Measurements from ENCODE around the gene NELFA.
"Not testable (repeated sequence)": the region's sequence is repeated elsewhere in the genome, so short reads cannot be mapped to it uniquely, and the experiment has no call there.

Gene NELFA

DNA sequence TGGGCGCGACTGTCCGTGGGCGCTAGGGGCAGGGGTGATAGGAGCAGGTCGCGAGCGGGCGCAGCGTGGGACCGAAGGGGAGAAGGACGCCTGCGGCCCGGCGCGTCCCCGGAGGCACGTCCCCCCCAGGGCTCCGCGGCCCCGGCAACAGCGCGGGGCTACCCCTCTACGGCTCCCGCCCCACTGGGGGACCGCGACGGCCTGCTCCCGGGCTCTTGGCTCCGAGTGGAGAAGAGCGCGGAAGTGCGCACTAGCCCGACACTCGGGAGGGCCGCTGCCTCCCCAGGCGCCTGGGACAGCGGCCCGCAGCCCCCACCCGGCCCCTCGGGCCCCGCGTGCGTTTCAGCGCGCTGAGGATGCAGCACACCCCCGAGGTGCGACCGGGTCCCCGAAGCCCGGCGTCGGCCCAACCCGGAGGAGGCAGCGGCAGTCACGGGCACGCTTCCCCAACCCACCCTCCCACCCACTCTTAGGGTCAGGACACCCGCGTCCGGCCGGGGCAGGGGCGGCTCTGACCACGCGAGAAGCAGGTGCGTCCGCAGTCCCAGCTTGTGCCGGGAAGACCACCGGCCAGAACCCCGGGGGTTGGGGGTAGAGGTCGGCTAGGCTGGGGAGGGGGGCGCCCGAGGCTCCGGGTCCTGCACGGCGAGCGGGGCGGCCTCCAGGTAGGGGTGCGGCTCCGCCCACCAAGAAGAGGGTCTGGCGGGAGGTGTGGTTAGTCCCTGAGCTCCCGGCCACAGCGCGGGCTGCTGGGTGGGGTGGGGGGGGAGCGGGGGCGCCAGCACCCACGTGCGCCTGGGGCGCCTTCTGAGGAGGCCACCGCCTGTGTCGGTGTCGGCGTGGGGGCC lies 31.8 kb upstream of the NELFA start:
- DNase-seq, result no peak

GRCh38 chr4:2036866-2037265 lies 28.1 kb upstream of the NELFA start:
- no peak for DNase-seq

- DNase-seq, result no peak
These were observed 27.6 kb upstream of the NELFA start for GRCh38 chr4:2036327-2036726.

- not testable (repeated sequence) for DNase-seq
These were observed 22.4 kb upstream of the NELFA start for GRCh38 chr4:2031161-2031560.

DNA sequence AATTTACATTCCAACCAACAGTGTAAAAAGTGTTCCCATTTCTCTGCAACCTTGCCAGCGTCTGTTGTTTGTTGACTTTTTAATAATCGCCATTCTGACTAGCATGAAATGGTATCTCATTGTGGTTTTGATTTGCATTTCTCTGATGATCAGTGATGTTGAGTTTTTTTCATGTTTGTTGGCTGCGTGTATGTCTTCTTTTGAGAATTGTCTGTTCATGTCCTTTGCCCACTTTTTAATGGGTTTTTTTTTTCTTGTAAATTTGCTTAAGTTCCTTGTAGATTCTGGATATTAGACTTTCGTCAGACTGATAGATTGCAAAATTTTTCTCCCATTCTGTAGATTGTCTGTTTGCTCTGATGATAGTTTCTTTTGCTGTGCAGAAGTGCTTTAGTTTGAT lies 18.3 kb upstream of the NELFA start:
- not testable (repeated sequence) for DNase-seq

GRCh38 chr4:2025817-2026216 lies 17.0 kb upstream of the NELFA start:
- no peak for DNase-seq

GRCh38 chr4:2024683-2025082 lies 15.9 kb upstream of the NELFA start:
- DNase-seq, result no peak

GRCh38 chr4:2021358-2022018 lies 12.7 kb upstream of the NELFA start:
- DNase-seq, result not testable (repeated sequence)

DNA sequence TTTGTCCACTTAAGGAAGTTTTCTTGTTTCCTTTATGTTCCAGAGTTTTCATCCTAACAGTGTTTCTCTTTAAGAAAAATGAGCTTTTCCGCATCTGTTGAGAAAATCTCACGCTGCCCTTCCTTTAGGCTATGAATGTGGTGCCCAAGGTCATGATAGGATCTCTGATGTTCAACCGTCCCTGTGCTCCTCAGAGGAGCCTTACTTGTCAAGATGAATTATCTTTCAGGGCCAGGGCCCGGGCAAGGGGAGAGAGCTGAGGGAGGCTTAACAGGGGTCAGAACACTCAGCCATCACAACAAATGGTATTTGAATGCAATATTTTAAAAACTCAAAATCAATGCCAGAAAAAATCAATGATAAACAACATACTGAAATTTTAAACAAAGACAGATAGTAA lies 6.2 kb upstream of the NELFA start:
- no peak for DNase-seq

DNA sequence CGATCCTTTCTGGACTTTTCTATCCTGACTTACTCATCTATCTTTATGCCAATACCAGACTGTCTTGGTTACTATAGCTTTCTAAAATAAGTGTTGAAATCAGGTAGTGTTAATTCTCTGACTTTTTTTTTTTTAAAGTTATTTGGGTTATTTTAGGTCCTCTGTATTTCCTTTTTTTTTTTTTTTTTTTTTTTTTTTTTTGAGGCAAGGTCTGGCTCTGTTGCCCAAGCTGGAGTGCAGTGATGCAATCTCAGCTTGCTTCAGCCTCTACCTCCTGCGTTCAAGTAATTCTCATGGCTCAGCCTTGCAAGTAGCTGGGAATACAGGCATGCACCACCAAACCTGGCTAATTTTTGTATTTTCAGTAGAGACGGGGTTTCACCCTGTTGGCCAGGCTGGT lies 2.8 kb upstream of the NELFA start:
- no peak for DNase-seq

GRCh38 chr4:2009651-2010233 lies 968 bp upstream of the NELFA start:
- DNase-seq, result no peak

- no peak for DNase-seq
These were observed 178 bp downstream of the NELFA start for GRCh38 chr4:2008671-2008920.

DNA sequence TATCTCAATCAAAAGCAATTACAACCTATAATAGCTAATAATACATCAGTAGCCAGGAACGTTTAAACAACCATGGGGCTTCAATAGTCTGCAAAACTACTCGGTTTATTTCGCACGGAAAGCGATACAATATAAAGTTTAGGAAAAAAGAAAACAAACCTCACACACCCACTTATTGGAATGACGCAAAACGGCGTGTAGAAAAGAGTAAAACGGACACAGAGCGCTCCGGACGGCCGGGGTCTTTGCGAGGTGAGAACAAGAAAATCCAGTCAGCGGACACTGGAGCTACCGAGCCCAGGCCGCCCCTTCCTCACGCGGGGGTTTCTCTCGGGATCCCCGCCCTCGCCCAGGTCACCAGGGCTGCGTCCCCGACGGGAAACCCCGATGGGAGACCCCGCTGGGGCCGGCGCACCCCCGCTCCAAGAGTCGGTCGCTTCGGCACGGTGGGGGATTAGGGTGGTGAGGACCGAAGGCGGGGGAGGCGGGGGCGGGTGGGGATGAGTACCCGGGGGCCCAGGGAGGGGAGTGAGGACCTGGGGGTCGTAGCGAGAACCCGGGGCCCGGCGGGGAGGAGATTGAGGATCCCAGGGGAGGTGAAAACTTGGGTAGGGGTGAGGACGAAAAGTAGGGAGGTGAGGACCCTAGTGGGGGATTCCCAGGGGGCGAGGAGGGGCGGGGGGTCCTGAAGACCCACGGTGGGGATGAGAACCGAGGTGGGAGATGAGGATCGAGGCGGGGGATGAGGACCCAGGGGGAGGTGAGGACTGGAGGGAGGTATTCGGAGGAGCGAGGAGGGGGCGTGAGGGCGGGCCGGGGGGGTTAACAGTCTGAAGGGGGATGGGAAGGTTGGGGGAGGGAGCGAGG lies 737 bp downstream of the NELFA start:
- DNase-seq, result no peak

GRCh38 chr4:2006956-2007653 lies 1.7 kb downstream of the NELFA start:
- no peak for DNase-seq

- no peak for DNase-seq
These were observed 2.4 kb downstream of the NELFA start for GRCh38 chr4:2006367-2006766.

DNA sequence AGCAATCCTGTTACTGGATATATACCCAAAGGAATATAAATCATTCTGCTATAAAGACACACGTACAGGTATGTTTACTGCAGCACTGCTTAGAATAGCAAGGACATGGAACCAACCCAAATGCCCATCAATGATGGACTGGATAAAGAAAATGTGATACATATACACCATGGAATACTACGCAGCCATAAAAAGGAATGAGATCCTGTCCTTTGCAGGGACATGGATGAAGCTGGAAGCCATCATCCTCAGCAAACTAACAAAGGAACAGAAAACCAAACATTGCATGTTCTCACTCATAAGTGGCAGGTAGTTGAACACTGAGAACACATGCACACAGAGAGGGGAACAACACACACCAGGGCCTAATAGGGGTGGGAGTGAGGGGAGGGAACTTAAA lies 5.4 kb downstream of the NELFA start:
- not testable (repeated sequence) for DNase-seq

DNA sequence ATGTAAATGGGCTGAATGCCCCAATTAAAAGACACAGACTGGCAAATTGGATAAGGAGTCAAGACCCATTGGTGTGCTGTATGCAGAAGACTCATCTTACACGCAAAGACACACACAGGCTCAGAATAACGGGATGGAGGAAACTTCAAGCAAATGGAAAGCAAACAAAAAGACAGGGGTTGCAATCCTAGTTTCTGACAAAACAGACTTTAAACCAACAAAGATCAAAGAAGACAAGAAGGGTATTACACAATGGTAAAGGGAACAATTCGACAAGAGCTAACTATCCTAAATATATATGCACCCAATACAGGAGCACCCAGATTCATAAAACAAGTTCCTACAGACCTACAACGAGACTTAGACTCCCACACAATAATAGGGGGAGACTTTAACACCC lies 9.5 kb downstream of the NELFA start:
- not testable (repeated sequence) for DNase-seq

DNA sequence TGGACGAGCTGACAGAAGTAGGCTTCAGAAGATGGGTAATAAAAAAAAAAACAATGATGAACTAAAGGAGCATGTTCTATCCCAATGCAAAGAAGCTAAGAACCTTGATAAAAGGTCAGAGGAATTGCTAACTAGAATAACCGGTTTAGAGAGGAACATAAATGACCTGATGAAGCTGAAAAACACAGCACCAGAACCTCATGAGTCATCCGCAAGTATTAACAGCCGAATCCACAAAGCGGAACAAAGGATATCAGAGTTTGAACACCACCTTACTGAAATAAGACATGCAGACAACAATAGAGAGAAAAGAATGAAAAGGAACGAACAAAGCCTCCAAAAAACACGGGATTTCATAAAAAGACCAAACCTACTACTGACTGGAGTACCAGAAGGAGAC lies 10.5 kb downstream of the NELFA start:
- DNase-seq, result no peak

- no peak for DNase-seq
These were observed 11.1 kb downstream of the NELFA start for GRCh38 chr4:1997712-1998111.

DNA sequence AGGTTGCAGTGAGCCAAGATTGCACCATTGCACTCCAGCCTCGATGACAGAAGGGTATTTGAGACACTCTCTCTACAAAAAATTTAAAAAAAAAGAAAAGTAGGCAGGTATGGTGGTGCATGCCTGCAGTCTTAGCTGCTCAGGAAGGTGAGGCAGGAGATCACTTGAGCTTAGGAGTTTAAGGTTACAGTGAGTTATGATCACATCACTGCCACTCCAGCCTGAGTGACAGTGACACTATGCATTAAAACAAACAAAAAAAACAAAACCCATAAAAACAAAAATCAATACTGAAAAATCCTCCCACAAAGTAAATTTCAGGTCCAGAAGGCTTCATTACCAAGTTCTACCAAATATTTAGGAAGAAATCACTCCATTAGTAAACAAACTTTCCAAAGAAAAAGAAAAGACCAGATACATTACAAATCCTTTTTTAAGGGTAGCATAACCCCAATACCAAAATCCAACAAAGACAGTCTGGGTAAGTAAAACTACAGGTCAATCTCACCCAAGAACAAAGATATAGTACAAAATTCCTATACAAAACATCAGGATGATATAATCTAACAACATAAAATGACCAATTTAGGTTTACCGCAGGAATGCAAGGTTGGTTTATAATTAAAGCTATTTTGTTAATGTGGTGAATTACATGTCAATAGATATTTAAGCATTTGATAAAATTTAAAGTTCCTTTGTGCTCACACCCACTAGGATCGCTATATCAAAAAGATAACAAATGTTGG lies 11.7 kb downstream of the NELFA start:
- DNase-seq, result no peak

DNA sequence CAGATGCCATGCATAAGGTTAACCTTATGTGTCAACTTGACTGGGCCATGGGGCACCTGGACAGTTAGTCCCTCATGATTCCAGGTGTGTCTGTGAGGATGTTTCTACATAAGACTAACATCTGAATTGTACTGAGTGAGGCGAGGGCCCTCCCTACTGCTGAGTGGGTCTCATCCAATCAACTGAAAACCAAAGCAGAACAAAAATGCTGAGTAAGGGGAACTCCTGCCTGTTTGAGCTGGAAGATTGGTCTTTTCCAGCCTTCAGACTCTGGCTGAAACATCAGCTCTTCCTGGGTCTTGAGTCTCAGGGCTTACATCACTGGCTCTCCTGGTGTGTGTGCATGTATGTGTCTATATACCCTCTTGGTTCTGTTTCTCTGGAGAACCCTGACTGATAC lies 13.8 kb downstream of the NELFA start:
- no peak for DNase-seq
